NCI-H1417 treated with DMSO at 0.1 percent for 48 hours (cell line): ENCODE data around the gene DYNAP.

Experiments used
- DNase-seq: peaks from one replicate; lab custom pipeline; 2025; lab: John Stamatoyannopoulos, UW

Gene DYNAP, protein sequence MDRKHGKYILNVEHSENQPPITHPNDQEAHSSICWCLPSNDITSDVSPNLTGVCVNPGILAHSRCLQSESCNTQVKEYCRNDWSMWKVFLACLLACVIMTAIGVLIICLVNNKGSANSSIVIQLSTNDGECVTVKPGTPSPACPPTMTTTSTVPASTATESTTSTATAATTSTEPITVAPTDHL

DNA sequence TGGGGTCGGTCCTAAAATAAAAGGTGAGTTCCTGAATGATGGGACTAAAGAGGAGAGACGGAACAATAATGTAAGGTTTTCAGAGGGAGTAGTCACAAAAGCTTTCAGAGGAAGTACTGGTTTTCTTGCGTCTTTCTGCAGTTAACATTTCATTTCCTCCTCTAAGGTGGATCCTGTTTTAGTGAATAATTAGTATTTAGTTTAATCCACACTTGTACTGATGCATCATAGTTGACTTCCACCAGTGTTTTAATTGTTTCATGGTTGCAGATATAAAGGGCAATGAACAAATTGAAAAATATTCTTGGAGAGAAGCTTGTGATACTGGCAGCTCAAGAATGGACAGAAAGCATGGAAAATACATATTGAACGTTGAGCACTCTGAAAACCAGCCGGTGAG, at the start of gene DYNAP:
TSS of gene DYNAP (plus strand) at position 301 of the 400 bp plus-strand sequence. CDS start at position 339, 38 bp downstream.
- DNase-seq = no peak

DNA sequence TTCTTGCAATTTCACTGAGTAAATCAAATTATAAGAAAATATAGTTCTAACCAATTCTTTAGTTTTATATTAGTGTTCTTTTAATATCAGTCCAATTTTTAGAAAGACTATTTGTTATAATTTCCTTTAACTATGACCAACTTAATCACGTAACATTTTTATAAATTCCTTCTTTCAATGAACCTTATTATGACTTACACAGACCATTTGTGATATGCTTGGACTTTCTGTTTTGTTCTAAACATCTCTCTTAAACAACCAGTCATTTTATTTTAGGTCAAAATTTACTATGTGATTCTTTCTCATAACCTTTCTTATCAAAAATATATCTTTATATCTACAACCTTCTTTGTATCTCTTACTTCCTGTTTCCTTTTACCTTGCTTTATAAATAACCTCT, 39.5 kb upstream of the DYNAP start:
- DNase-seq = no peak

DNA sequence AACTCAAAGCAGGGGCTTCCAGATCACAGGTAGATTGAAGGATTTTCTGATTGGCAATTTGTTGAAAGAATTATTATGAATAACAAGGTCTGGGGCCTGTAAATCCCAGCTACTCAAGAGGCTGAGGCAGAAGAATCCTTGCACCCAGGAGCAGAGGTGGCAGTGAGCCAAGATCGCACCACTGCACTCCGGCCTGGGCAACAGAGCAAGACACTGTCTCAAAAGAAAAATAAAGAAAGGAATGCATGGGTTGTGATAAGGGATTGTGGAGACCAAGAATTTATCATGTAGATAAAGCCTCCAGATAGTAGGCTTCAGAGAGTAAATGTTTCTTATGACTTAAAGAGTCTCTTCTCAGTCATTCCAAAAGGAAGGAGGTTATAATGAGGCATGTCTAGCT, 35.8 kb upstream of the DYNAP start:
- DNase-seq = no peak

DNA sequence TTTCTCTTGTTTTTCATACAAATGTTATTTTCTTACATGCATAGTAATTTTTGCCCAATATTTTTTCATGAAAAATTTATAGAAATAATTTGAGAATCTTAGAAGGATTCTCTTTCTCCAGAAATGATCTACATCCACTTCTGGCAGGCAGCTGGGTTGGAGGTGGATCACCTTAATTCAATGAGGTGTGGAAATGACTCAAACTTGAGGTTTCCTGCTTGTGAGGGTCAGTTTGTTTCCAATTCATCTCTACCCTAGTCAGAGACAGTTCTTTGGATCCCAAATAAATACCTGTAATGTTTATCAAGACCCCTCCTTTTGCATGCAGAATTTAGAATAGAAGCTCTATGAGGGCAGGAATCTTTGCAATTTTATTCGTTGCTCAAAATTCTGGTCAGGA, 35.0 kb upstream of the DYNAP start:
- DNase-seq = no peak

DNA sequence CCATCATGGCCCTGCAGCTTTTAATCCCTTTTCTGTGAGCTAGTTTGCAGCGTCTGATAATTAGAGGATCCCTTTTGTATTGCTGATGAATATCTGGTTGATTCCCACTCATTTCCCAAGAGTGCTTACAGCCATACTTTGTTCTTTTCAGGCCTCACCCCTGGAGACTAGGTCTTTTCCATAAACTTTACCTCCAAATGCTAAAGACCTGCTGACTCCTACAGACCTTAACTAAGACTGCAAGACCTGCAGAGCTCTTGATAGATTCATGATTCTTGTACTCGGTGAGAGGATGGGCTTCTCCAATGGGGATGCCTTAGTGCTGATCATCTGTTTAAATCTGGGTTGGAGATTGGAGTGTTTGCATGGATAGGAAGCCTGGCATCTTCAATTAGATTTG, 33.1 kb upstream of the DYNAP start:
- no peak for DNase-seq

DNA sequence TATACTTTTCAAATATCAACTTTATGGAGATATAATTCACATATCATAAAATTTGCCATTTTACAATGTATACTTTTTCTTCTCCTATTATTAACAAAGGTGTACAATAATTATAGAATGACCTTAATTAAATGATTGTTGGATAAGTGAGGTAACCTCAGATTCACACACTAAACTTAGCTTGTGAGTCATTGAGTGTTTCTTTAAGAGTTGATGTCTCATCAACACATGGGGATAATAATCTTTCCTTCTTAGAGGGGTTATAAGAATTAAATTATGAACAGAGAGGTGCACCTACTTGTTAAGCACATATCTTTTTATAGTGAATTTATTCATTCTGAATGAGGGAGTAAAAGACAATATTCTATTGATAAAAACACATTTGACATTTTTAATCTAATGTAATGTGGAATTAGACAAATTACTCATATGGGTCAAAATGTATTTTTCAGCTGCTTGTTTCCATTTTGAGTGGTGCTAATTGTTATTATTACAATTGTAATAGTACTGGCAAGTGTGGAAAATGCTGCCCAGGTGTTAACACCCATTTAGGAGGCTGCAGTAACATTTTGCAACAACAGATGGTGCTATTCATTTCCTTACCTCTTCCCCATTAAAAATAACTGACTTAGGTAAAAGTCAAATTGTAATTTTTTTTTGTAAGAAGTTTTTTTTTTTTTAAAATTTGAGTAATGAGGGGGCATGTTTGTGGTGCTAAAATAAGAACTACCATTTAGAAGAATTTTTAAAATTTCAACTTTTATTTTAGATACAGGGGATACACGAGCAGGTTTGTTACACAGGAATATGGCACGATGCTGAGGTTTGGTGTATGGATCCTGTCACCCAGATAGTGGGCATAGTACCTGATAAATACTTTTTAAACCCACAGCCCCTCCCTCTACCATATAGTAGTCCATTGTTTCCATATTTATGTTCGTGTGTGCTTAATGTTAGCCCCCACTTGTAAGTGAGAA, 32.1 kb upstream of the DYNAP start:
- DNase-seq = peak; percentile 26

DNA sequence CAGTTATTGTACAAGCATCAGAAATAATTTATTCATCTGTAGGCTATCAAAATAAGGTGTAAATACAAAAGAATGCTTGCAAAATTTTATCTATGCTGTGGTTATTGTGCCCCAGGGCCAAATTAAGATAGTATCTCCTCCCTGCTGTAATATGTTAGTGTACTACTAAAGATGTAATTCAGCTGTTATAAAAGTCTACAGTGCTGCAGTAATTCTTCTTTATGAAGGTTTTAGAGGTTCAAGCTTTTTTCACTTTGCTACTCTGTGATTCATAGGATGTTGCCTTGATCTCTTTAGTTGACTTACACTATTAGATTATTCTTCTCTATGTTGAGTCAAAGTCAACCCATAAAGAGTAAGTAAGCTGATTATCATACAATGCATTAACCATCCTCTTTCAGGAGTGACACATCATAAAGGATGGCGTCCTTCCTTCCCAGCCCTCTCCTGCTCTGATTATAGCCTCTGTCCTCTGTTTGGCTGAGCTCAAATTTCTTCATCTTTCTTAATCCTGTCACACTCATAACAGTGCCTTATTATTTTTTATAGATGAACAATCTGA, 29.3 kb upstream of the DYNAP start:
- DNase-seq = no peak

DNA sequence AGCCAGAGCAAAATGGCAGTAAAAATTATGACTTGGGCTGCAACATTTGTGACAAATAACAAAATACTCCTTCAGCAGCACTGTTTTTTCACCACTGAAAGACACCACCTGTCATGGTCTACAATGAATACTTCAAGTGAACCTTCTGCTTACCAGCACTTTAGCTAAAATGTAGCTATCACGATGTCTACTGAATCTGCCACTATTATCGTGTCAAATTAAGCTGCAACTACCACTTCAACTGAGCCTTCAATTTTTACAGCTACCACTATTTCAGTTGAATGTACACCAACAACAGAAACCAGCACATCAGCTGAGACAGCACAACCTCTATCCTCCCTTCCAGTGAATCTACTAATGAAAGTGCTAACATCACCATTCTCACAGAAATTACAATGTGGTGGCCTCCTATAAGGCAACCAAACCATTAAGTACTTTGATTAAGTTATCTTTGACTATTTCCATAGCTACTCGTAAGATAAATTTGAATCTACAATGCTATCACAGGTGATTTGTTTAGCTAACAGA, 10.8 kb upstream of the DYNAP start:
- DNase-seq = no peak

DNA sequence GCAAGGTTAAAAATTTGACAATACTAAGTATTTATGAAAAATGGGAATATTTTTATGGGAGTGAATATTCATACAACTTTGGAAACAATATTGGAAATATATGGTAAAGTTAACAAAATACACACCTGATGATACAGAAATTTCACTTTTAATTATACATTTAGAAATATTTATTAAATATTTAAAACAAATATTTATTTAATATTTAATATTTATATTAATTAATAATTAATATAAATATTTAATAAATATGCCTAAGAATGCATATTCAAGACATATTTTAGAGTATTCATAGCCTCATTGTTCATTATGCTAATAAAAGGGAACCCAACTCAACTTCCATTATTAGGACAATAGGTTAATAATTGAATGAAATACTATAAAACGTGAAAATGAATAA, 7.0 kb upstream of the DYNAP start:
- no peak for DNase-seq

DNA sequence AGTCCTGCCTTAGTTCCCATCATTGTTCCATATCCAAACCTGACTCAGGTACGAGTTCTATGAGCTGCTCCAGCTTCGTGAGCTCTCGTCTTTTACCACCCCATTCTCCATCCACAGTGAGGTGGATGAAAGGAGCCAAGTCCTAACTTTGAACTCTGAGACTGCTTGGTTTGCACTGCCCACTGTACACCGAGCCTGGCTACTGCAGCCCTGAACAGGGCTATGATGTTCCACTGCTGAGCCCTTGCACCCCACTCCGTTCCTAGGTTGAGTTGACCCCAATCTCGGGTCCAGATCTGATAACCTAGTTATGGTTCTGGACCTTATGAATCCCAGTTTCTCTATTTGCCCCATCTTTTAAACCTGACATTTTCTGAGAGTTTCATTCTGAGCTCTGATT, 5.3 kb upstream of the DYNAP start:
- DNase-seq = no peak

DNA sequence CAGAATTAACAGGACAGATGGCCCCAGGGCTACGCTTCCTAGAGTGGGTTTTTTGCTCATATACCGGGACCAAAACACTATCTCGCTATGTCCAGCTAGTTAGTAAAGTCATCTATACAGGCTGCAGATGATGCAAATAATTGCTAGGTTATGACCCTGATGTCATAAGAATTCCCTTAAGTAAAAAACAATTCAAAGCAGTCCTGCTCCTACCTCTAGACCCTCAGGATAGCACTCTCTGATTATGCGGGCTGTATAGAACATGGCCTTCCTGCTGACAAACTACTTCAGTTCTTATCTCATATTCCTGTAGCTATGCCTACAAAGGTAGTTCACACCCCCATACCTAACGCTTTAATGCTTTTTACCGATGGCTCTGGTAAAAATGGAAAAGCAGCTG, 13.2 kb downstream of the DYNAP start:
- no peak for DNase-seq

DNA sequence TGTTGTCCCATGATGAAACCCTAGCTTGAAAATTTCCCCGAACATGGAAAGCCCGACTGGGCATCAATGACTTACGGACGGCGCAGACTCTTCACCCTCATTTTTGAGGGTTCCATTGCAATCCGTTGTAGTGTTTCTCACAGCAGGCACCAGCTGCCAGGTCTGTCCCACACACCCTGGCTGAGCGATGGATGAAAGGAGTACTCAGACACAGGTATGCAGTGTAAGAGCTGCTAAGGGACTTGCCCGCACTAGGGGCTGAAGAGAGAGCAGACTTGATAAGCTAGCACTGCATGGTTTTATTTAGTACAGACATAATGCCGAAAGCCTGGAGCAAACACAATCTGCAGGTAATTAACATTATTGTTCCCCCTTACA, 15.8 kb downstream of the DYNAP start:
- no peak for DNase-seq

DNA sequence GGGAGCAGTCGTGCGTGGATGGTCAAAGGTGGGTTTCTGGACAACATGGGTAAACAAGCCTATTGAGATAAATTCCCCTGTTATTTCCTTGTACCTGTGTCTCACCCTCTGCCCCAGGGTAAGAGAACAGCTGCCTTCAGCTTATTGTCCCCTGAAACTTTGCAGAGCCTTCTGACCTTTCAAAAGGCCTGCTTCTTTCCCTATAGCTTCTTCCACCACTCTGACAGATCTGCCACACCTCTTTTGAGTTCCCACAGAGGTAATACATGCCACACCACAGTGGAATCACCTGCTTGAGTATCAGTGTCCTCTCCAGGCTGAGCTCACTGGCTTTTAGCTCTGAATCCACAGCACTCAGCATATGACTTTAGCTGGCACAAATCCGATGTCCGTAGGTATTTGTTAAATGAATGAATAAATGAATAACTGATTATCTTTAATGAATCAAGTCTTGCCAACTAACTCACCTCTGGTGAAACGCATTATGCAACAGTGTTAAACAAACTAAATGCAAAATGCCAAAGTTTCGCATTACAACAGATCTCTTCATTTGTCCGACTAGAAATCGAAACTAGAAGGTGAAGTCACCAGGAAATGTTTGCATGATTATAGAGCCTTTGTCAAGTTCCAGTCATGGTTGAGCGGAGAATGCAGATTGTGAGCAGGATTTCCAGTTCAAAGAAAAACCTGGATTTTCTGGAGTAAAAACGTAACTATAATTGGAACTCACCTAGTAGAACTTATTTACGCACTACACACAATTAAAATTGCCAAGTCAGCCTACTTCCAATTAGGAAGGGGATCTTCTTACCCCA, 16.4 kb downstream of the DYNAP start:
- DNase-seq = no peak

DNA sequence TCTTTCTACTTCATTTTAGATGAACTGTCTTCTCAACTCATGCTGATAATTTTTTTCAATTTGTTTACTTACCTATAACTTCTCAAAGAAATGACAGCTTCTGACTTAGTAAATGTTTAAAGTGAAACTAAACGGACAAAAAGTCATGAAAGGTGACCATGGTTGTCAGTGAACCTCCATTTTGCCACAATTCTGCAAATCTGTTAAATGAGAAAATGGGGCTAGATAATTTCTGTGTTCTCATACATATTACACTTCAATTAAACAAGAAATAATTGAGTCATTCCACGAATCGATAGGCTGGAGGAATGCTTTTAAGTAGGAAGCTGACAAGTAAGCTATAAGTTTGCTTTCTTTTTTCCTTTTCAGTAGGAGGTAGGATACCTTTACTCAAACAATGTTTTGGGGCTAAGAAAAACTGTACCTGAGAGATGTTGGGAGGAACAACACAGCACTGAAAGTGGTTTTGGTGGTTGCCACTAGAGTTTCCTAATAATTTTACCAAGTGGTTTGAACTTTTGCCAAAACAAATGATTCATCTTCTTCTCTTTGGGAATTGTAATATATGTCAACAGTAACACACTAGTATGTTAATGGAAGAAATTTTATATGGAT, 17.1 kb downstream of the DYNAP start:
- DNase-seq = no peak

DNA sequence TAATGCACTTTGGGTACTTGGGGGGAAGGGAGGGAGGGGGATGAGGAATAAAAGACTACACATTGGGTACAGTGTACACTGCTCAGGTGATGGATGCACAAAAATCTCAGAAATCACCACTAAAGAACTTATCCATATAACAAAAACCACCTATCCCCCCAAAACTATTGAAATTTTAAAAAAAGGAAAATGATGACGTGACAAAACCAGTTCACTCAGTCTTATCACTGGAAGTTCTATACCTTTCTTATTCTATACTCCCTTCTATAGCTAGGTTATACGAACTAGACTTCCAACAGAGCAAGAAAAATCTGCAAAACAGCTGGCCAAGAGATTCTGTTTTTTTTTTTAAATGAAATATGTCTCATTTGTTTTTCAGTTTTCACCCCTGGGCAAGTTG, 20.8 kb downstream of the DYNAP start:
- DNase-seq = no peak

DNA sequence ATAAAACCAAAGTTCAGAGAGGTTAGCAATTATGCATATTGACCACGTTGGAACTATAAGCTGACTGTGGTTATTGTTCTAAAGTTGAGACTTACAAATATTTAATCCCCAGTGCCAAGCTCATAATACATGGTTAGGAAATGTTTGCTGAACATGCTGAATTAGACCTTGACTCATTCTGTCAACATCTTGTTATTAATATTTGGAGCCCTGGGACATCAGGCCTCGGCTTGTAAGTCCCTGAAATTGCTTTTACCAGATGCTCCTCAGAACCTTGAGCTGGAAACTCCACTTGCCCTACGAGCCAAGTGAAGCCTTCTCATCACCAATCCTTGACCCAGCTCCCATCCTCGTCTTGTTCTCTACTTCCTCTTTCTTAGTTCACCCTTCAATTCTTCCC, 21.2 kb downstream of the DYNAP start:
- no peak for DNase-seq

DNA sequence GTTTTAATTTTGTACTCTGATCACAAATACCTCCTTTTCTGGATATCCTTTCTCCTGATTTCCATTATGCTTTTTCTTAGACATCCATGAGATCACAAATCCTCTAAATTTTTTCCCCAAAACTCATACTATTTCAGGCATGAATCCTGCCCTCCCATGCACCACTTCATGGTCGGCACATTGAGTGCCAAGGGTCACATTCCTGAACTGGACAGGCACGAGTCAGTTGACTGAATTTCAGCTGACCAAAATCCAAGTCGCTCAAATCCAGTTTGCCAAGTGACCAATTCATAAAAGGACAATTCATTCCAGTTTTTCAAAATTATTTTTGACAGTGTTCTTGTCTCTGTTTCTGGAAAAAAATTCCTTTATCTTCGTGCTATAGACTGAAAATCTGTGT, 22.1 kb downstream of the DYNAP start:
- no peak for DNase-seq

DNA sequence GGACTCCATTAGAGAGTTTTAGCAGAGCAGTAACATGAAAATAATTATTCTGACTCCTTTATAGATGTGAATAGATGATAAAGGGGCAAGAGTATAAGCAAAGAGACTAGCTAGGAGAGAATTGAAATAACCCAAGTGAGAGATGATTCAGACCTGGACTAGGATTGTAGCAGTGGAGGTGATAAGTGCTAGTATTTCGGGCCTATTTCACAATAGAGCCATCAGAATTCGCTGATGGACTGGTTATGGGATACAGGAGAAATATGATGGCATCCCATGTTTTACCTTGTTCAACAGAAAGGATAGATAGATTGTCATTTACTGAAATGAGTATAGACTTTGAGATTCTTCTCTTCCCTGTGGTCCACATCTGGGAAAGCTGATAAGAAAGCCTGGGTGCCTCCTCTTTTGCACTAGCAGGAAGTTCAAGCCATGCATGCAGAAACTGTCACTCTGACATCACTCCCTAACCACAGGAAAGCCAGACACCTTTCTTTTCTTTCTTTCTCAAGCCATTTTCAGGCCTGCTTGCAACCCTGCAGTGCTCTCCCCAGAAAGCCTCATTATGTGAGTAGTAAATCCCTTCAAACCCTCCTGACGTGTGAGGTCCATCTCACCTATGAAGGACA, 25.3 kb downstream of the DYNAP start:
- no peak for DNase-seq

DNA sequence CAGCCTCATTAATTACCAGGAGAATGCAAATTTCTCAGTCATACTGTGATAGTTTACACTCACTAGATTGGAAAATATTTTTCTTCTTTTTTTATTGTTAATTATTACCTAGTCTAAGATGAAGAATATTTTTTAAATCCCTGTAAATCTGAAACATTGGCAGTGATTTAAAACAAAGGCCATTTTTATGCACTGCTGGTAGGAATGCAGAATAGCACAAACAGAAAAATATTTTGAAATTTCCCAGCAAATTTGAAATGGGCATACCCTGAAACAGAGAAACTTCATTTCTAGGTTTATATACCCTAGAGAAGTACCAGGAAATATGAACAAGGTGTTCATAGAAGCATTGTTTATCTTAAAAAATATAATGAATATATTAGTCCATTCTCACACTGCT, 31.0 kb downstream of the DYNAP start:
- no peak for DNase-seq

DNA sequence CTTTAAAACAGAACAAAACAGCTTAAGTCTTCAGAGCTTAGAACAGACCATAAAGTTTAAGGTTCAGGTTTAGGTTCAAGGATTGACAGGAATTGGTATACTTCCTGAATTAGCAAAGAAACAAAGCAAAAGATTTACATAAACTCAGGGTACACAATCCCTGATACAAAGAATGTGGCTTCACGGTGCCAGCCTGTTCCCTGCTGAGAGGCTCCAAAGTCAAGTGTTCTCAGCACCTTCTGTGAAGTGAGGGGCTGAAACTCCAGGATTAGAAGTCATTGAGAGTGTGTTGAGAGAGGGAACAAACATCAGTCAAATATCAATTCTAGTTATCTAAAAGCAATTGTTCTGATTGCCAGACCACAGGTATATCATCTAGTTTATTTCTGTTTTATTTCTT, 35.7 kb downstream of the DYNAP start:
- DNase-seq = no peak

DNA sequence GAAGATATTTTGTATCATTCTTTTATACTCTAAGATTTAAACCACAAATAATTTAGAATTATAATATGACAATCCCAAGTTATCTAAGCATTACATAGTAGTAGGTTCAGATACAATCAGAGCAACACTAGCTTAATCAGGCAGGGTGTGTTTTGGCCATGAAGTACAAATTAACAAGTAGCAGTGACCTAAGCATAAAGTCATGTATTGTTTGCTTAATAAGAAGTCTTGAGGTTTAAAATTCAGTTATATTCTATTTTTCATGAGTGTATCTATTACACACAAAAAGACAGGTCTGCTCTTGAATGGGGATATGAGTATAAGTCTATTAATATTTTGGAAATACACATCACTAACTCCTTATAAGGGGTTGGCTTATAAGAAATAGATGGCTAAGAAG, 39.9 kb downstream of the DYNAP start:
- no peak for DNase-seq
